AG08396 (cell line): ENCODE data around the gene PLCB4.
"Not testable (repeated sequence)": the region's sequence is repeated elsewhere in the genome, so short reads cannot be mapped to it uniquely, and the experiment has no call there.

ENCODE experiments used
- DNase-seq: peaks from one replicate; pipeline ENCODE4 v3.0.0; 2012; ENCODE audit warnings: low spot score, mixed read lengths

Gene PLCB4

GRCh38 chr20:9367328-9367727 lies 298.4 kb downstream of the PLCB4 start:
- DNase-seq: no peak

- no peak for DNase-seq
These were observed 298.9 kb downstream of the PLCB4 start for GRCh38 chr20:9367746-9368145.

GRCh38 chr20:9368893-9369292 lies 300.0 kb downstream of the PLCB4 start:
- DNase-seq: no peak

GRCh38 chr20:9369557-9369956 lies 300.7 kb downstream of the PLCB4 start:
- no peak for DNase-seq

GRCh38 chr20:9374072-9374471 lies 305.2 kb downstream of the PLCB4 start:
- no peak for DNase-seq

- DNase-seq: no peak
These were observed 305.6 kb downstream of the PLCB4 start for GRCh38 chr20:9374480-9374879.

GRCh38 chr20:9375221-9375681 lies 306.4 kb downstream of the PLCB4 start:
- no peak for DNase-seq

GRCh38 chr20:9377007-9377406 lies 308.1 kb downstream of the PLCB4 start:
- DNase-seq: no peak

- not testable (repeated sequence) for DNase-seq
These were observed 316.7 kb downstream of the PLCB4 start for GRCh38 chr20:9385345-9386310.

- DNase-seq: no peak
These were observed 319.4 kb downstream of the PLCB4 start for GRCh38 chr20:9388160-9388812.

- no peak for DNase-seq
These were observed 319.9 kb downstream of the PLCB4 start for GRCh38 chr20:9388813-9389161.

GRCh38 chr20:9389346-9389745 lies 320.5 kb downstream of the PLCB4 start:
- no peak for DNase-seq

- no peak for DNase-seq
These were observed 321.6 kb downstream of the PLCB4 start for GRCh38 chr20:9390441-9390840.

GRCh38 chr20:9392892-9393857 lies 324.3 kb downstream of the PLCB4 start:
- peak; percentile 86 for DNase-seq

- no peak for DNase-seq
These were observed 327.1 kb downstream of the PLCB4 start for GRCh38 chr20:9395971-9396370.

GRCh38 chr20:9397928-9398327 lies 329.0 kb downstream of the PLCB4 start:
- DNase-seq: no peak

- DNase-seq: no peak
These were observed 330.0 kb downstream of the PLCB4 start for GRCh38 chr20:9398882-9399281.

- DNase-seq: no peak
These were observed 330.4 kb downstream of the PLCB4 start for GRCh38 chr20:9399322-9399721.

GRCh38 chr20:9400171-9401025 lies 331.5 kb downstream of the PLCB4 start:
- no peak for DNase-seq

- DNase-seq: no peak
These were observed 332.5 kb downstream of the PLCB4 start for GRCh38 chr20:9401371-9401770.

GRCh38 chr20:9402141-9402540 lies 333.3 kb downstream of the PLCB4 start:
- DNase-seq: no peak
